ENCODE data around the gene ARRDC5. TPM values are rescaled to one million over a fixed set of nuclear protein-coding genes. Genes with fewer than 3 reads are reported as not detected.
"Not testable (repeated sequence)": the region's sequence is repeated elsewhere in the genome, so short reads cannot be mapped to it uniquely, and the experiment has no call there.

Gene ARRDC5
- total and polyA plus RNA-seq, 2 donors (not counting 3 experiments of a cell fraction or from before 2014, with no cell fraction given): 0.04 TPM; not detected in 1

DNA sequence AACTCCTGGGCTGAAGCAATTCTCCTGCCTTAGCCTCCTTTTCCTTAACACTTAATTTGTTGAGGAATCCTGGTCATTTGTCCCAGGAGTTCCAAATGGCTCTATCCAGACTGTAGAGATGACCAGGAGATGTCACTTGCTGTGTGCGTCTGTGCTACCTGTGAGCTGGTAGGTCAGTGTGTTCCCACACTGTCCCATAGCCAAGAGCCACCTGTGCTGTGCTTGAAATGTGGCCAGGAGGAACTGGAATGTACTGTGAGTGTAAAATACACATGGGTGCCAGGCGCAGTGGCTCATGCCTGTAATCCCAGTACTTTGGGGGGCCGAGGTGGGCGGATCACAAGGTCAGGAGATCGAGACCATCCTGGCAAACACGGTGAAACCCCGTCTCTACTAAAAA lies 36.8 kb upstream of the ARRDC5 start:
- no peak for DNase-seq (ENCODE audit: low read depth, low spot score)
- Histone ChIP-seq H3K9me3 (replicated peaks; ENCODE audit: control insufficient read depth, insufficient read depth, low read length) (no peaks in the 10 kb centered on the region), H3K79me2 (ENCODE audit: control insufficient read depth, insufficient read depth, low read length) (peaks cover 28% of the 10 kb centered on the region), H3K9ac (replicated peaks; ENCODE audit: extremely low read depth, insufficient read depth, low read length) (no peak overlapping the region), H3K27ac (ENCODE audit: insufficient read depth, low read depth, low read length) (no peak overlapping the region), H3K36me3 (ENCODE audit: control insufficient read depth in 2 of 2, extremely low read depth in 1 of 2, insufficient read depth in 2 of 2, low read length in 2 of 2) (no peaks in the 10 kb centered on the region), H4K20me1 (replicated peaks; ENCODE audit: control insufficient read depth, extremely low read depth, insufficient read depth, low read length) (no peaks in the 10 kb centered on the region), H2AFZ (ENCODE audit: low read depth, low read length) (no peak overlapping the region), H3K4me2 (ENCODE audit: insufficient read depth, low read length) (no peak overlapping the region), H3K4me1 (ENCODE audit: control insufficient read depth, extremely low read depth, insufficient read depth, low read length) (no peaks in the 10 kb centered on the region), H3K4me3 (replicated peaks in 1 of 3; ENCODE audit: insufficient read depth in 1 of 3, low read depth in 1 of 3, low read length in 3 of 3) (no peak overlapping the region), H3K9me1 (replicated peaks; ENCODE audit: control insufficient read depth, extremely low read depth, insufficient read depth, low read length) (no peaks in the 10 kb centered on the region), H3K27me3 (ENCODE audit: control insufficient read depth in 2 of 2, insufficient read depth in 2 of 2, low read length in 2 of 2) (no peaks in the 10 kb centered on the region)
- CTCF ChIA-PET: interaction anchor here (0.6 to 2.4 kb wide), 3 partner anchors 28 to 92 kb away, joined by 3 to 7 read pairs (median 6); no protein-coding TSS in a partner anchor
- BruUV-seq (replicated peaks): no TSS peak
- POLR2A ChIA-PET: no interaction called here
- no peak for FAIRE-seq
- intact Hi-C loops (cut with micrococcal nuclease) (no loop called here), dilution Hi-C loops (cut with MboI; ENCODE audit: extremely low pct_ligation_motif_present, low sequenced_read_pairs) (no loop called here)
- TF ChIP-seq EZH2 (IDR thresholded peaks at IDR 0.05; ENCODE audit: borderline replicate concordance, low read depth, low read length, severe bottlenecking) (no peak), FOS (IDR thresholded peaks at IDR 0.05; ENCODE audit: borderline replicate concordance, insufficient read depth, low read length) (no peak), JUN (IDR thresholded peaks at IDR 0.05; ENCODE audit: borderline replicate concordance, insufficient read depth, insufficient read length, low read depth) (no peak), POLR2AphosphoS5 (IDR thresholded peaks at IDR 0.05; ENCODE audit: insufficient read depth, low read depth, low read length) (no peak), POLR2A (IDR thresholded peaks at IDR 0.05; ENCODE audit: low read depth, low read length) (no peak), GATA2 (IDR thresholded peaks at IDR 0.05; ENCODE audit: insufficient read depth, insufficient read length, low read depth, low read length) (no peak), MYC (IDR thresholded peaks at IDR 0.05; ENCODE audit: low read depth, low read length) (no peak)
- TF ChIP-seq, protein P1, sequence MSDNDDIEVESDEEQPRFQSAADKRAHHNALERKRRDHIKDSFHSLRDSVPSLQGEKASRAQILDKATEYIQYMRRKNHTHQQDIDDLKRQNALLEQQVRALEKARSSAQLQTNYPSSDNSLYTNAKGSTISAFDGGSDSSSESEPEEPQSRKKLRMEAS (IDR thresholded peaks at IDR 0.05; ENCODE audit: insufficient read depth, insufficient read length): no peak
- TF ChIP-seq, protein P2, sequence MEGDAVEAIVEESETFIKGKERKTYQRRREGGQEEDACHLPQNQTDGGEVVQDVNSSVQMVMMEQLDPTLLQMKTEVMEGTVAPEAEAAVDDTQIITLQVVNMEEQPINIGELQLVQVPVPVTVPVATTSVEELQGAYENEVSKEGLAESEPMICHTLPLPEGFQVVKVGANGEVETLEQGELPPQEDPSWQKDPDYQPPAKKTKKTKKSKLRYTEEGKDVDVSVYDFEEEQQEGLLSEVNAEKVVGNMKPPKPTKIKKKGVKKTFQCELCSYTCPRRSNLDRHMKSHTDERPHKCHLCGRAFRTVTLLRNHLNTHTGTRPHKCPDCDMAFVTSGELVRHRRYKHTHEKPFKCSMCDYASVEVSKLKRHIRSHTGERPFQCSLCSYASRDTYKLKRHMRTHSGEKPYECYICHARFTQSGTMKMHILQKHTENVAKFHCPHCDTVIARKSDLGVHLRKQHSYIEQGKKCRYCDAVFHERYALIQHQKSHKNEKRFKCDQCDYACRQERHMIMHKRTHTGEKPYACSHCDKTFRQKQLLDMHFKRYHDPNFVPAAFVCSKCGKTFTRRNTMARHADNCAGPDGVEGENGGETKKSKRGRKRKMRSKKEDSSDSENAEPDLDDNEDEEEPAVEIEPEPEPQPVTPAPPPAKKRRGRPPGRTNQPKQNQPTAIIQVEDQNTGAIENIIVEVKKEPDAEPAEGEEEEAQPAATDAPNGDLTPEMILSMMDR (IDR thresholded peaks at IDR 0.05; ENCODE audit: extremely low read depth in 1 of 2, insufficient read depth in 1 of 2, low read depth in 1 of 2, low read length in 2 of 2): no peak

DNA sequence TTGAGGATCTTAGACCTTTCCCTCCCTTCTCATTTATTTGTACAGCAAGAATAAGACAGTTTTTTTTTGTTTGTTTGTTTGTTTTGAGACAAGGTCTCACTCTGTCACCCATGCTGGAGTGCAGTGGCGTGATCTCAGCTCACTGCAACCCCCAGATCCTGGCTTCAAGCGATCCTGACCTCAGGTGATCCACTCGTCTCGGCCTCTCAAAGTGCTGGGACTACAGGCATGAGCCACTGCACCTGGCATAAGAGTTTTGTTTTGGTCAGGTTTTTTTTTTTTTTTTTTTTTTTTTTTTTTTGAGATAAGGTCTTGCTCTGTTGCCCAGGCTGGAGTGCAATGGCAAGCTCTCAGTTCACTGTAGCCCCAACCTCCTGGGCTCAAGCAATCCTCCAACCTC lies 35.8 kb upstream of the ARRDC5 start:
- POLR2A ChIA-PET: not testable (repeated sequence)

More for the DNA sequence above, 35.8 kb upstream of the ARRDC5 start:
- H2AFZ ChIP-seq (ENCODE audit: low read depth, low read length); H3K27ac ChIP-seq (ENCODE audit: insufficient read depth, low read depth, low read length); H3K4me3 ChIP-seq (replicated peaks in 1 of 3; ENCODE audit: insufficient read depth in 1 of 3, low read depth in 1 of 3, low read length in 3 of 3); FAIRE-seq; H4K20me1 ChIP-seq (replicated peaks; ENCODE audit: control insufficient read depth, extremely low read depth, insufficient read depth, low read length); H3K4me2 ChIP-seq (ENCODE audit: insufficient read depth, low read length); BruUV-seq (replicated peaks); DNase-seq (ENCODE audit: low read depth, low spot score); H3K9me1 ChIP-seq (replicated peaks; ENCODE audit: control insufficient read depth, extremely low read depth, insufficient read depth, low read length); H3K27me3 ChIP-seq (ENCODE audit: control insufficient read depth in 2 of 2, insufficient read depth in 2 of 2, low read length in 2 of 2); H3K9me3 ChIP-seq (replicated peaks; ENCODE audit: control insufficient read depth, insufficient read depth, low read length); intact Hi-C loops (cut with micrococcal nuclease); H3K36me3 ChIP-seq (ENCODE audit: control insufficient read depth in 2 of 2, extremely low read depth in 1 of 2, insufficient read depth in 2 of 2, low read length in 2 of 2); H3K4me1 ChIP-seq (ENCODE audit: control insufficient read depth, extremely low read depth, insufficient read depth, low read length); dilution Hi-C loops (cut with MboI; ENCODE audit: extremely low pct_ligation_motif_present, low sequenced_read_pairs); H3K9ac ChIP-seq (replicated peaks; ENCODE audit: extremely low read depth, insufficient read depth, low read length): not testable (repeated sequence)
- CTCF ChIA-PET: interaction anchor here (0.7 to 1.6 kb wide), 4 partner anchors 14 to 108 kb away, joined by 3 to 5 read pairs (median 3); no protein-coding TSS in a partner anchor
- peaks cover 34% of the 10 kb centered on the region for H3K79me2 ChIP-seq (ENCODE audit: control insufficient read depth, insufficient read depth, low read length)
